Measurements from ENCODE around the gene TRIL. TPM values are rescaled to one million over a fixed set of nuclear protein-coding genes. Genes with fewer than 3 reads are reported as not detected.

The TRIL gene
- total RNA-seq, 2 experiments from 2014 or later, result not detected

Other genes starting within 250 kb of the TRIL start
- not detected for gene CPVL, start 188.2 kb upstream of the TRIL start, total RNA-seq
- not detected for gene CHN2, start 236.4 kb upstream of the TRIL start, total RNA-seq